B cell (primary cell): ENCODE data around the gene PYGL.

Experiments
- CTCF ChIP-seq: fragments of 200-600 bp; IDR thresholded peaks from one replicate; pipeline ENCODE4 v1.8.0; 2022; ENCODE audit warnings: antibody characterized with exemption, mild to moderate bottlenecking
- EZH2 ChIP-seq: IDR thresholded peaks from 2 replicates; pipeline ENCODE4 v1.6.1; 2012; ENCODE audit warnings: borderline replicate concordance, low read depth, mild to moderate bottlenecking, moderate library complexity, low read length; ENCODE audit not compliant: insufficient read depth, poor library complexity, severe bottlenecking

GRCh38 chr14:50946234-50946935, 2.1 kb upstream of the PYGL start:
- TF ChIP-seq CTCF (no peak), EZH2 (no peak)
